Suprapubic skin (tissue), 3 donors: ENCODE data around the gene COL7A1.

Experiments
- POLR2AphosphoS5 ChIP-seq, 3 donors: sonication (generic); formaldehyde crosslinking; IDR thresholded peaks; one replicate each; pipeline ENCODE4 v1.6.1; 2017; ENCODE audit warnings: antibody characterized with exemption in 3 of 3
- TF ChIP-seq, protein P1 (sequence below), 2 donors: fragments of 200-600 bp in 1 of 2; fragments of 450-650 bp in 1 of 2; sonication (generic) in 1 of 2; IDR thresholded peaks; one replicate each; pipeline ENCODE4 v1.5.1; 2016 to 2019; ENCODE audit warnings: antibody characterized with exemption in 2 of 2, mild to moderate bottlenecking in 1 of 2, moderate library complexity in 1 of 2

DNA sequence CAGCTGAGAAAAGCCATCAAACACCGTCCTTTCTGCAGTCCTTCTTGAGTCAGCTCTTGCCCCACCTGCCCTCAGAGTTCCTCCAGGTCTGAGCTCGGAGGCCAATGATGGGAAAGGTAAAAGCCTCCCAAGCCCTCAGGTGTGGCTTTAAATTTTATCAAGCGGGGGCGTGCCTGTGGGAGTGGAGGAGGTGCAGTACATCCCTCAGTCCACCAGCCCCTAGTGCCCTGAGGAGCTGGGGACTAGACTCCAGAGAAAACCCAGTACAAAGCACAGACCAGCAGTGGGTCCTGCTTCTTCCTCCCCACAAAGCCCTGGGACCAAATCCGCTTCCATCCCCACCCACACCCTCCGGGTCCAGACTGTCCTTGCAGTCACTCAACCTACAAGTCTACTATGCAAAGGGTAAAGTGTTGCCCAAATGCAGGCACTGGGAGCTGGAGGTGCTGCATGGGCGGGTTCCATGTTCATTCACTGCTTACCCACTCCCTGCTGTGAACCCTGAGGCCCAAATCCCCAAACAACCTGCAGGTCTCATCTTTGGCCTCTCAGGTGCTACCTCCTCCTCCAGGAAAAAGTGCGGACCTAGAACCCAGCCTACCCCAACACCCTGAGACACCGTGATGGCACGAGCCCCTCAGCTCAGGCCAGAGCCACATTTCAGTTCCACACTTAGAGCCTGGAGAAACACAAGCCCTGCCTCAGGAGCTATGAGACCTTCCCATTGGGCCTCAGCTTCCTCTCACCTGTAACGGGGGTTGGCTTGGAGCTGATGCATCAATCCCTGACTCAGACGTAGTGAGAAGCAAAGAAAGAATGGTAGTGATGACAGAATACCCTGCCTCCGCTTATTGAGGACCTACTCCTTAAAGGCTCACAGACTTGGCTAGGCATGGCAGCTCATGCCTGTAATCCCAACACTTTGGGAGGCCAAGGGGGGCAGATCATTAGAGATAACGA lies 41.0 kb downstream of the COL7A1 start:
- TF ChIP-seq, protein P1, sequence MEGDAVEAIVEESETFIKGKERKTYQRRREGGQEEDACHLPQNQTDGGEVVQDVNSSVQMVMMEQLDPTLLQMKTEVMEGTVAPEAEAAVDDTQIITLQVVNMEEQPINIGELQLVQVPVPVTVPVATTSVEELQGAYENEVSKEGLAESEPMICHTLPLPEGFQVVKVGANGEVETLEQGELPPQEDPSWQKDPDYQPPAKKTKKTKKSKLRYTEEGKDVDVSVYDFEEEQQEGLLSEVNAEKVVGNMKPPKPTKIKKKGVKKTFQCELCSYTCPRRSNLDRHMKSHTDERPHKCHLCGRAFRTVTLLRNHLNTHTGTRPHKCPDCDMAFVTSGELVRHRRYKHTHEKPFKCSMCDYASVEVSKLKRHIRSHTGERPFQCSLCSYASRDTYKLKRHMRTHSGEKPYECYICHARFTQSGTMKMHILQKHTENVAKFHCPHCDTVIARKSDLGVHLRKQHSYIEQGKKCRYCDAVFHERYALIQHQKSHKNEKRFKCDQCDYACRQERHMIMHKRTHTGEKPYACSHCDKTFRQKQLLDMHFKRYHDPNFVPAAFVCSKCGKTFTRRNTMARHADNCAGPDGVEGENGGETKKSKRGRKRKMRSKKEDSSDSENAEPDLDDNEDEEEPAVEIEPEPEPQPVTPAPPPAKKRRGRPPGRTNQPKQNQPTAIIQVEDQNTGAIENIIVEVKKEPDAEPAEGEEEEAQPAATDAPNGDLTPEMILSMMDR (IDR thresholded peaks at IDR 0.05), result no peak
- TF ChIP-seq POLR2AphosphoS5 (IDR thresholded peaks at IDR 0.05), result no peak
